HG02588 (cell line): ENCODE data around the gene ERGIC3.

Source experiments
- ATAC-seq: cut with Tn5 transposase; IDR thresholded peaks from one replicate; pipeline ENCODE4 v1.9.1; 2021; ENCODE audit warnings: mild to moderate bottlenecking, moderate library complexity; ENCODE audit not compliant: unreplicated experiment

The ERGIC3 gene

DNA sequence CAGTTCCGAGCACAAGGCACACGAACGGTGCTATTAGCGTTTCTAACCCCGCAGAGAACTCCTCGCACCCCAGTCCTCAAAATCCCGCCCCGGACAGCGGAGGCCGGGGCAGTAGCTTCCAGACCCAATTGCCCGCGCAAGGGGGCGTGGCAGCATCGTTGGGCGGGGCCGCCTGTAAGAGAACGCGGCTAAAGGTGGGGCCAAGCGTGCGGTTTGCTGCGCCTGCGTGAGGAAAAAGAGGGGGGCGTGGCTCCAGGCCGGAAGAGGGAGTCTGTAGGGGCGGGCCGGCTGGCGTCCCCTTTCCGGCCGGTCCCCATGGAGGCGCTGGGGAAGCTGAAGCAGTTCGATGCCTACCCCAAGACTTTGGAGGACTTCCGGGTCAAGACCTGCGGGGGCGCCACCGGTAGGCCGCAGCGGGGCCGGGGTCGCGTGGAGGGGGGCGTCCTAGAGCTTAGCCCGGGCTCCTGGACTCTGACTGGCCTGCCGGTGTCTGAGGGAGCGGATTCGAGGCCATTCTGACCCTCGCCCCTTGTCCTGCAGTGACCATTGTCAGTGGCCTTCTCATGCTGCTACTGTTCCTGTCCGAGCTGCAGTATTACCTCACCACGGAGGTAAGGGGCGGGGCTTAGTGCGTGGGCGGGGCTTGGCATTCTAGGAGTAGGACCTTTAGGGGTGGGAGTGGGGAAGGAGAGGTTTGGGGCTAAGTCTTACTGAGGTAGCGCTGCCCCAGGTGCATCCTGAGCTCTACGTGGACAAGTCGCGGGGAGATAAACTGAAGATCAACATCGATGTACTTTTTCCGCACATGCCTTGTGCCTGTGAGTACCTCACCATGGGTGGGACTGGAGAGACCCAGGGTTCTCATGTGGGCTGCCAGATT is at the start of gene ERGIC3:
Gene ERGIC3 (plus strand): TSS at position 296 of the 880 bp plus-strand sequence. CDS start 20 bp downstream, at position 316.
- ATAC-seq, result peak; percentile 89

- no peak for ATAC-seq
These were observed 49.5 kb upstream of the ERGIC3 start for GRCh38 chr20:35492352-35492751.

GRCh38 chr20:35496481-35496880 is 45.4 kb upstream of the ERGIC3 start:
- ATAC-seq, result no peak

DNA sequence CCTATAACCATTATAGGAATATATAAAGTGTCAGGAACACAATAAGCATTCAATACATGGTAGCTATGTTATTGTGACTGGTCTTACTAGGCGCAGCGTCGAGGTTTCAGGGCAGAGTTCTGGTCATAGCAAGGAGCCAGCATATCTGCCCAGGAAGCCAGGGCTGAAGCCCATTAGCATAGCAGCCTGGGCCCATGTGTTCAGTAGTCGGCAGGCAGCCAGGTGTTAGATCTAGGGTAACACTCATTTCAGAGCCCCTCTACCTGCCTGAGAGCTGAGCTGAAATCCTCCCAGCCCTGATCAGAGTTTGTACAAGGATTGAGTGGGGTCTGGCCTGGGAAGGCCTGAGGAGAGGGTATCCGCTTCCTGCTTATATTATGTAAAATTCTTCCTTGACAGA is 44.6 kb upstream of the ERGIC3 start:
- ATAC-seq, result no peak

GRCh38 chr20:35497780-35498189 is 44.1 kb upstream of the ERGIC3 start:
- ATAC-seq, result no peak

DNA sequence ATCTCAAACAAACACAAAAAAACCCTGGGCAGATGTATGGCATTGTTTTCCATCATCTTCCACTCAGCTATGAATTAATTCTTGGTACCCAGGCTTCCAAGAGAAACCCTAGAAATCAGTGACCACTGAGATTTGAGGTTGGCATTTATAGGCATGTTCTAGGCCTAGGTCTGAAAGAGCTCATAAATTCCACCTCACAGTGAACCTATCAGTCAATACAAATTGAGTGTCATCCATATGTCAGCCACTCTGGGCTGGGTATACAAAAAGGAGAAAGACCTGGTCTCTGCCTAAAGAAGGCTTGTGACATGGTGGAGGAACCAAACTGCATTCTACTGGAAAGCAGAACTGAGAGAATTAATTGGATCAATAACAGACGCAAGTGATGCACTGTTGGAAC is 42.6 kb upstream of the ERGIC3 start:
- no peak for ATAC-seq

DNA sequence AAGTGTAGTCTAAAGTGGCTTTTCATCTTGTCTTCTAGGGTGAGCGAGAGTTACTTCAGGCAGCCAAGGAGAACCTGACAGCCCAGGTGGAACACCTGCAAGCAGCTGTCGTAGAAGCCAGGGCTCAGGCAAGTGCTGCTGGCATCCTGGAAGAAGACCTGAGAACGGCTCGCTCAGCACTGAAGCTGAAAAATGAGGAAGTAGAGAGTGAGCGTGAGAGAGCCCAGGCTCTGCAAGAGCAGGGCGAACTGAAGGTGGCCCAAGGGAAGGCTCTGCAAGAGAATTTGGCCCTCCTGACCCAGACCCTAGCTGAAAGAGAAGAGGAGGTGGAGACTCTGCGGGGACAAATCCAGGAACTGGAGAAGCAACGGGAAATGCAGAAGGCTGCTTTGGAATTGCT is 39.5 kb upstream of the ERGIC3 start:
- no peak for ATAC-seq

DNA sequence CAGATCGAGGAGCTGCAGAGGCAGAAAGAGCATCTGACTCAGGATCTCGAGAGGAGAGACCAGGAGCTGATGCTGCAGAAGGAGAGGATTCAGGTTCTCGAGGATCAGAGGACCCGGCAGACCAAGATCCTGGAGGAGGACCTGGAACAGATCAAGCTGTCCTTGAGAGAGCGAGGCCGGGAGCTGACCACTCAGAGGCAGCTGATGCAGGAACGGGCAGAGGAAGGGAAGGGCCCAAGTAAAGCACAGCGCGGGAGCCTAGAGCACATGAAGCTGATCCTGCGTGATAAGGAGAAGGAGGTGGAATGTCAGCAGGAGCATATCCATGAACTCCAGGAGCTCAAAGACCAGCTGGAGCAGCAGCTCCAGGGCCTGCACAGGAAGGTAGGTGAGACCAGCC is 38.6 kb upstream of the ERGIC3 start:
- ATAC-seq, result no peak

DNA sequence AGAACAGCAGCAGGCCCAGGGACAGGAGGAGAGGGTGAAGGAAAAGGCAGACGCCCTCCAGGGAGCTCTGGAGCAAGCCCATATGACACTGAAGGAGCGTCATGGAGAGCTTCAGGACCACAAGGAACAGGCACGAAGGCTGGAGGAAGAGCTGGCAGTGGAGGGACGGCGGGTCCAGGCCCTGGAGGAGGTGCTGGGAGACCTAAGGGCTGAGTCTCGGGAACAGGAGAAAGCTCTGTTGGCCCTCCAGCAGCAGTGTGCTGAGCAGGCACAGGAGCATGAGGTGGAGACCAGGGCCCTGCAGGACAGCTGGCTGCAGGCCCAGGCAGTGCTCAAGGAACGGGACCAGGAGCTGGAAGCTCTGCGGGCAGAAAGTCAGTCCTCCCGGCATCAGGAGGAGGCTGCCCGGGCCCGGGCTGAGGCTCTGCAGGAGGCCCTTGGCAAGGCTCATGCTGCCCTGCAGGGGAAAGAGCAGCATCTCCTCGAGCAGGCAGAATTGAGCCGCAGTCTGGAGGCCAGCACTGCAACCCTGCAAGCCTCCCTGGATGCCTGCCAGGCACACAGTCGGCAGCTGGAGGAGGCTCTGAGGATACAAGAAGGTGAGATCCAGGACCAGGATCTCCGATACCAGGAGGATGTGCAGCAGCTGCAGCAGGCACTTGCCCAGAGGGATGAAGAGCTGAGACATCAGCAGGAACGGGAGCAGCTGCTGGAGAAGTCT is 37.9 kb upstream of the ERGIC3 start:
- ATAC-seq, result no peak

- ATAC-seq, result no peak
These were observed 37.1 kb upstream of the ERGIC3 start for GRCh38 chr20:35504751-35505150.

- no peak for ATAC-seq
These were observed 35.7 kb upstream of the ERGIC3 start for GRCh38 chr20:35506179-35506578.

- no peak for ATAC-seq
These were observed 34.8 kb upstream of the ERGIC3 start for GRCh38 chr20:35506872-35507638.

GRCh38 chr20:35508493-35509218 is 33.2 kb upstream of the ERGIC3 start:
- no peak for ATAC-seq

- ATAC-seq, result no peak
These were observed 30.7 kb upstream of the ERGIC3 start for GRCh38 chr20:35510951-35511735.

DNA sequence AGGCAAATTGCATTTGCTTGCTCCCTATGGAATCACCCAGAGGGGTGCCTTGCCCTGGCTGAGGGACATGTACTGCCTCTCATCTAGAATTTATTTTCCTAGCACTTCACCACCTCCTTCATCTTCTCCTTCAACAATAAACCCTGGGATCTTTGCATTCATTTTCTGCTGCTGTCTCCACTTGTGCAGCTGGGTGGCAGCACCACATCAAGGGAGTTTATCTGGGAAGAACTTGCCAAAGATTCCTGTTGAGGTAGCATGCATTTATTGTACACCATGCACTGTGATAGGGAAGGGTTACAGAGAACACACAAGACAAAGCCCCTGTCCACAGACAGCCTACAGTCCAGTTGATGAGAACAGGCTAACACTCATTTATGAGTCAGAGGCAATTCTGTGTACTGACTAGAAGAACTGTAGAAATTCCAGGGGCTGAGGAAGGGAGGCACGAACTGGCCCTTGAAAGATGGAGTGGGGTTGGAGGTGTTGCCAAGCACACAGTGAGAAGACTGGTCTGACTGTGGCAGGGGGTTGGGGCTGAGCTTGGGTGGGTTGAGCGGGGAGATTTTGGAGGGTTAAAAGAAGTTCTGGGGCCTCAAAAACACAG is 30.0 kb upstream of the ERGIC3 start:
- no peak for ATAC-seq

- ATAC-seq, result no peak
These were observed 27.4 kb upstream of the ERGIC3 start for GRCh38 chr20:35514371-35514932.

DNA sequence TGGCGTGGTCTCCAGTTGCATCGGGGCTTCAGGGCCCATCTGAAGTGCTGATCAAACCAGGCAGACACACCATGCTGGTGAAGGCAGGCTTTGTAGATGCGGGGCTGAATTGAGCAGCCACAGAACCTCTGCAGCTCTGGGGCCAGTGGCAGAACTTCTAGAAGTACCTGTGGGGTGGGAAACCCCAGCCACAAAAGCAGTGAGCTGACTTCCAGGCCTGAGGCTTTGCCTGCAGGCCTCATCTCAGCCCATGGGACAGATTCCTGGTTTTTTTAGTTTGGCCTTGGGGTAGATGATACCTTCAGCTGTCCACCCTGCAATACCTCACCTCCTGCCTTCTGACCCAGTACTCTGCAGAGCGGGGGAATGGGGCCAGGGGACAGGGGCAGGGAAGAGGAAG is 26.5 kb upstream of the ERGIC3 start:
- no peak for ATAC-seq

DNA sequence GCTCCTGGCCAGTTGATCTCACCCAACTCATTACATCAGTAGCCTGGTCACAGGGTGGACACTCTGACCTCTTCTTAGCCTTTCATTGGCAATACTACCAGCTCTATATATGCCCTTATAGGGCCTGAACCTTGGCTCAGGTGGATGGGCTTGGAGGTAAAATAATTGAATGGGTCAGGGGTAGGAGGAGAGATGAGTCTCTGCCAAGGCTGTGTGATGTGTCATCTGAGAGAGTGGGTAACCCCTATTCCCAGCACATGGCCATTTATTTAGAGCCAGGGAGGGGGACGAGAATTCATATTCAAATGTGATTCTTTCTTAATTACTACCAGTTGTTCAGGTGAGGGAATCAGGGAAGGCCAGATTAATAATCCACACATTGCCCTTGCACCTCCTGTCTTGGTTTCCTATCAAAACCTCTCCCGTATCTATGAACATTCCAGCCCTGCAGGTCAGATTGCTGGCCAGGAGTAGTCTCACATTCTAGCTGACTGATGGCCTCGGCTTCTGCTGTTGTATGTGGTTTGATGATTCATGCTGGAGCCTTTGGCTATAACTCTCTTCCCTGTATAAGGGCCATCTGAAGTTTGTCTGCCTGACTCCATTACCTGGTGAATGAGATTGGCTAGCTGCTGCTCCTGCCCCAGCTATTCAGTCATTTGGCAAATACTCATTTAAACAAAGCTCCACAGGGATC is 25.8 kb upstream of the ERGIC3 start:
- no peak for ATAC-seq

DNA sequence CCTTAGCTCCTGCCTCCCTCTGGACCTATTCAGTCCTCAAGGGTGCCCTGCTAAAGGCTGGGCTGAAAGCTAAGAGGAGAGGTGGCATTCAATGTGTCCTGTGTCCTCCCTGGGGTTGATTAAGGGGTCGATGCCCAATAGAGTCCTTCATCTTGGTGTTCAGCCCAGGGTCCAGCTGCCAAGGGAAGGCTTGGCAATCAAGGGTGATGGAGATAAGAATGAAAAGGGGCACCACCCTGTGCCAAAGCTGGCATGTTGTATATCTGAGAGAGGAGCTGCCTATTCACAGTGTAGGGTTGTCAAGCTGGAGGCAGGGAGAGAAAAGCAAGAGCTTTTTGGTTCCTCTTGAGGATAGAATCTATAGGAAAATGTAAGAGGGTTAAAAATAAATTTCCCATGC is 24.8 kb upstream of the ERGIC3 start:
- ATAC-seq, result no peak
